ENCODE results near the gene ZNF48.

Gene ZNF48

GRCh38 chr16:30398661-30399434, 3.6 kb downstream of the ZNF48 start:
- no peak for TF ChIP-seq FOXP2 (optimal IDR thresholded peaks at IDR 0.05; ENCODE audit: borderline replicate concordance, extremely low read depth, extremely low read length, insufficient read depth)
- TF ChIP-seq, protein P1, sequence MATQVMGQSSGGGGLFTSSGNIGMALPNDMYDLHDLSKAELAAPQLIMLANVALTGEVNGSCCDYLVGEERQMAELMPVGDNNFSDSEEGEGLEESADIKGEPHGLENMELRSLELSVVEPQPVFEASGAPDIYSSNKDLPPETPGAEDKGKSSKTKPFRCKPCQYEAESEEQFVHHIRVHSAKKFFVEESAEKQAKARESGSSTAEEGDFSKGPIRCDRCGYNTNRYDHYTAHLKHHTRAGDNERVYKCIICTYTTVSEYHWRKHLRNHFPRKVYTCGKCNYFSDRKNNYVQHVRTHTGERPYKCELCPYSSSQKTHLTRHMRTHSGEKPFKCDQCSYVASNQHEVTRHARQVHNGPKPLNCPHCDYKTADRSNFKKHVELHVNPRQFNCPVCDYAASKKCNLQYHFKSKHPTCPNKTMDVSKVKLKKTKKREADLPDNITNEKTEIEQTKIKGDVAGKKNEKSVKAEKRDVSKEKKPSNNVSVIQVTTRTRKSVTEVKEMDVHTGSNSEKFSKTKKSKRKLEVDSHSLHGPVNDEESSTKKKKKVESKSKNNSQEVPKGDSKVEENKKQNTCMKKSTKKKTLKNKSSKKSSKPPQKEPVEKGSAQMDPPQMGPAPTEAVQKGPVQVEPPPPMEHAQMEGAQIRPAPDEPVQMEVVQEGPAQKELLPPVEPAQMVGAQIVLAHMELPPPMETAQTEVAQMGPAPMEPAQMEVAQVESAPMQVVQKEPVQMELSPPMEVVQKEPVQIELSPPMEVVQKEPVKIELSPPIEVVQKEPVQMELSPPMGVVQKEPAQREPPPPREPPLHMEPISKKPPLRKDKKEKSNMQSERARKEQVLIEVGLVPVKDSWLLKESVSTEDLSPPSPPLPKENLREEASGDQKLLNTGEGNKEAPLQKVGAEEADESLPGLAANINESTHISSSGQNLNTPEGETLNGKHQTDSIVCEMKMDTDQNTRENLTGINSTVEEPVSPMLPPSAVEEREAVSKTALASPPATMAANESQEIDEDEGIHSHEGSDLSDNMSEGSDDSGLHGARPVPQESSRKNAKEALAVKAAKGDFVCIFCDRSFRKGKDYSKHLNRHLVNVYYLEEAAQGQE (IDR thresholded peaks at IDR 0.05; ENCODE audit: insufficient read depth in 1 of 2, low read depth in 2 of 2, low read length in 2 of 2), result no peak
- TF ChIP-seq POLR2AphosphoS5 (IDR thresholded peaks at IDR 0.05; ENCODE audit: low read depth, low read length), result no peak
- TF ChIP-seq TAF1 (IDR thresholded peaks at IDR 0.05; ENCODE audit: borderline replicate concordance, insufficient read depth, low read length), result no peak

- TF ChIP-seq SIN3A (IDR thresholded peaks at IDR 0.05; ENCODE audit: borderline replicate concordance, insufficient read depth, low read length) (no peak), TAF1 (IDR thresholded peaks at IDR 0.05; ENCODE audit: borderline replicate concordance, insufficient read depth, low read length) (no peak), FOXP2 (optimal IDR thresholded peaks at IDR 0.05; ENCODE audit: borderline replicate concordance, extremely low read depth, extremely low read length, insufficient read depth) (no peak), POLR2AphosphoS5 (IDR thresholded peaks at IDR 0.05; ENCODE audit: low read depth, low read length) (no peak)
- TF ChIP-seq, protein P1 (IDR thresholded peaks at IDR 0.05; ENCODE audit: insufficient read depth in 1 of 2, low read depth in 2 of 2, low read length in 2 of 2), result no peak
Observed at GRCh38 chr16:30399435-30400186, 4.4 kb downstream of the ZNF48 start.

DNA sequence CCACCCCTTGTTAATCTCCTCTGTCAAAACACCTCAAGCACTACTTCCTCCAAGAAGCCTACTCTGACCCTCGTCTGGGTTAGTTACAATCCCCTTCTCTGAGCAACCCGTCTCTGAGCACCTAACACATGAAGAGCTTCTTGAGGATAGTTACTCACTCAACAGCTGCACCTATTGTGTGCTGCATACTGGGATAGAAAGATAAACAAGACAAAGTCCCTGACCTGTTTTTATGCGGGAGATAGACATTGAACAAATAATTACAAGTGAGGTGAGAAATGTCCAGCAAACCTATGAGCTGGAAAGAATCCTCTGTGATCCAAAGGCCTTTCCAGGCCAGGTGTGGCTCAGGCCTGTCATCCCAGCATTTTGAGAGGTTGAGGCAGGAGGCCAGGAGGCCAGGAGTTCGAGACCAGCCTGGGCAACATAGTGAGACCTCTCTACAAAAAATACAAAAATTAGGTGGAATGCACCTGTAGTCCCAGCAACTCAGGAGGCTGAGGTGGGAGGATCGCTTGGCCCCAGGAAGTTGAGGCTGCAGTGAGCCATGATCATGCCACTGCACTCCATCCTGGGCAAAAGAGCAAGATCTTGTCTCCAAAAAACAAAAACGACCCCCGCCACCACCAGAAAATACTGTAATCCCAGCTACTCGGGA, 6.7 kb downstream of the ZNF48 start:
- no peak for TF ChIP-seq TAF1 (IDR thresholded peaks at IDR 0.05; ENCODE audit: borderline replicate concordance, insufficient read depth, low read length)
- TF ChIP-seq POLR2AphosphoS5 (IDR thresholded peaks at IDR 0.05; ENCODE audit: low read depth, low read length), result no peak
- no peak for TF ChIP-seq FOXP2 (optimal IDR thresholded peaks at IDR 0.05; ENCODE audit: borderline replicate concordance, extremely low read depth, extremely low read length, insufficient read depth)
- no peak for TF ChIP-seq SIN3A (IDR thresholded peaks at IDR 0.05; ENCODE audit: borderline replicate concordance, insufficient read depth, low read length)
- TF ChIP-seq, protein P1 (IDR thresholded peaks at IDR 0.05; ENCODE audit: insufficient read depth in 1 of 2, low read depth in 2 of 2, low read length in 2 of 2), result no peak

DNA sequence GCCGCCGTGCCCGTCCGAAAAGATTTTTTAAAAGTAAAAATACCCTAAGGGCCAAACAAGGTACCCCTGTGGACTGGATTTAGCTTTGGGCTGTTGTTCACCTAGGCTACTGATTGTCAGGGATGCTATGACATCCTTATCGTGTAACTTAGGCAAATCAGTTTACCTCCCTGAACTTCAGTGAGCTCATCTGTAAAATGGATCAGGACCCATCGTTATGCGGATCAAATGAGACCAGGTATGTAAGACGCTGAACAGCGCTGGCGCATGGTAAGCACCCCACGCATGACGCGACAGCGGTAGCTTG, 11.5 kb downstream of the ZNF48 start:
- TF ChIP-seq POLR2AphosphoS5 (IDR thresholded peaks at IDR 0.05; ENCODE audit: low read depth, low read length), result no peak
- no peak for TF ChIP-seq TAF1 (IDR thresholded peaks at IDR 0.05; ENCODE audit: borderline replicate concordance, insufficient read depth, low read length)
- TF ChIP-seq, protein P1 (IDR thresholded peaks at IDR 0.05; ENCODE audit: insufficient read depth in 1 of 2, low read depth in 2 of 2, low read length in 2 of 2), result no peak
- TF ChIP-seq FOXP2 (optimal IDR thresholded peaks at IDR 0.05; ENCODE audit: borderline replicate concordance, extremely low read depth, extremely low read length, insufficient read depth), result no peak
- no peak for TF ChIP-seq SIN3A (IDR thresholded peaks at IDR 0.05; ENCODE audit: borderline replicate concordance, insufficient read depth, low read length)

Measured in PFSK-1 (cell line).